D721Med (cell line): ENCODE results near the gene COL25A1.

Experiments used
- DNase-seq: peaks from one replicate; pipeline ENCODE4 v3.0.0; 2011; ENCODE audit warnings: low spot score; ENCODE audit not compliant: insufficient read length
- FAIRE-seq: peaks from 2 replicates; lab custom pipeline; 2011; peaks lifted over from hg19 to GRCh38; lab: Jason Lieb, UNC
- CTCF ChIP-seq: IDR thresholded peaks from 2 replicates; pipeline ENCODE4 v1.5.1; 2012; ENCODE audit warnings: mild to moderate bottlenecking, control low read depth; ENCODE audit not compliant: insufficient read depth; ENCODE audit errors: missing control alignments

The COL25A1 gene

GRCh38 chr4:108829966-108830492 lies 472.4 kb downstream of the COL25A1 start:
- FAIRE-seq, result no peak
- TF ChIP-seq CTCF, result no peak
- no peak for DNase-seq

- no peak for TF ChIP-seq CTCF
- no peak for FAIRE-seq
- no peak for DNase-seq
Measured at GRCh38 chr4:108828620-108829019, 473.8 kb downstream of the COL25A1 start.

GRCh38 chr4:108825737-108826136 lies 476.7 kb downstream of the COL25A1 start:
- no peak for FAIRE-seq
- DNase-seq, result no peak
- TF ChIP-seq CTCF, result no peak

GRCh38 chr4:108821351-108821930 lies 481.0 kb downstream of the COL25A1 start:
- DNase-seq, result no peak

GRCh38 chr4:108820492-108821350 lies 481.7 kb downstream of the COL25A1 start:
- DNase-seq, result no peak
- no peak for FAIRE-seq
- no peak for TF ChIP-seq CTCF

More at GRCh38 chr4:108821351-108821930, 481.0 kb downstream of the COL25A1 start:
- no peak for TF ChIP-seq CTCF
- no peak for FAIRE-seq

- TF ChIP-seq CTCF, result no peak
- no peak for DNase-seq
- no peak for FAIRE-seq
Measured at GRCh38 chr4:108814326-108814725, 488.1 kb downstream of the COL25A1 start.

GRCh38 chr4:108813261-108813660 lies 489.2 kb downstream of the COL25A1 start:
- DNase-seq (no peak), FAIRE-seq (no peak)
- no peak for TF ChIP-seq CTCF
